Fibroblast of gingiva (primary cell): ENCODE data around the gene PARP12.

ENCODE experiments used
- DNase-seq: peaks from one replicate; pipeline ENCODE4 v3.0.0-alpha.2; 2011; ENCODE audit warnings: low read depth

PARP12 gene

DNA sequence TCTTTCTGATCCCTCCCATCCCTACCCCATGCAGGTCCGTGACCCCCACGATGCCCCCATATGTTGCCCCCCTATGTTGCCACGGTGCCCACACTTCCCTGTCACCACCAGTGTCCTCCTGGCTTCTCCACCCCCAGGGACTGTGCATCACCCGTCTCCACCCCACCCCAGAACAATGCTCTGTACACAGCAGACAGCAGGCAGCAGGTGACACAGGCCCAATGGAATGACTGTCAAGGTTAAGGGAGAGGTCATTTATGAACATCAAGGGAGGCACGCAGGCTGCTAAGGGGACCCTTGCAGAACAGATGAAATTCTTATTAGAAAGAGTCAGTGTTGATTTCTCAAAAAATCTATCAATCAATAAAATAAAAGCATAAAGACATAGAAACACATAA, 71.5 kb downstream of the PARP12 start:
- no peak for DNase-seq

GRCh38 chr7:139990571-139991268, 72.0 kb downstream of the PARP12 start:
- no peak for DNase-seq

- DNase-seq = no peak
Measured at GRCh38 chr7:139990142-139990535, 72.6 kb downstream of the PARP12 start.

GRCh38 chr7:139989366-139990141, 73.2 kb downstream of the PARP12 start:
- no peak for DNase-seq

DNA sequence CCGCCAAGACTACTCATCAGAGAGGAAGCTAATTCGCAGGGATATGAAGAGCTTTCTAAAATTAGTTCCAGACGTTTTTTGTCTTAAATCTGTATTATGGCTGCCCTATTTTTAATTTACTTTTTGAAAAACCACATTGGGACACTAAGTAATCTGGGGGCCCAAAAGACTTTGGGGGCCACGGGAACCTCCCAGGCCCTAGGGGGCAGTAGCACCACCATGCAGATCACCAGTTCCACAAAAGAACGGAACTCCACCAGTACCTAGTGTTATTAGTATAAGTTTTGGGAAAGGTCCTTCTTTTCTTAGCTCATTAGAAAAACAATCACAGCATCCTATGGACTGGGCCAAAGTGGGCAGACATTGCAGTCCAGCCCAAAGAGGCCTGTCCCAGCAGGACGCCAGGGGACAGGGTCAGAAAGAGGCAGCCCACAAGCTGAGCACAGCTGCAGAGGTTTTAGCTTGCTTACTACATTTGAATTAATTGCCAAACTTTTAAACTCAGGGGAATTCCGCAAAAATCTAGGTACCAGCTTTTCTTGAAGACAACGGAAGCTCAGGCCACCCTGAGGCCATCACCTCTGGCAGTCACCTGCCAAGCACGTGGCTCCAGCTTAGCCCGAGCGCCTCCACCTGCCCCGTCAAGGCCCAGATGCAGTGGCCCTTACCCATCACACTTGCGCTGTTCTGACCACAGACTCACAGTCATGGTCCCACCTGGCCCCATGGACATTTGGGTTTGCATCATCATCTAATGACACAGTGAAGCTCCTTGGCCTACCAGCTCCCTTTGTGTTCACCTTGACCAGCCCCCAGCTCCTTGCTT, 74.8 kb downstream of the PARP12 start:
- no peak for DNase-seq

DNA sequence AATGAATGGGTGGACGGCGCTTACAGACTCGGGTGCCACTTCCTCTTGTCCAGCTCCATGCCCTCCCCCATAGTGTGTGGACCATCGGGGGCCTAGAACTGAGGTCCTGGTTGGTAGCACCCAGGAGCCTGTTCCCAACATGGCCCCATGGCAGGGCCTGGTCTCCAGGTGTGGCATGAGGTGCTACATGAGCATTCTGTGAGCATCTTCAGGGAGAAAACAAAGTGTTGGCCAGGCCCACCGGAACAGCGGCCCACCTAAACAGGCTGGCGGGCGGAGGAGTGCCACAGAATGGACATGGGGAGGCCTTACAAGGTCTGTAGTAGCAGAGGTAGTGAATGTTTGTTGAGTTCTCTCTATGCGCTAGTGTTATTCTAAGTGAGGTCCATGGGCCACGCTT, 76.9 kb downstream of the PARP12 start:
- no peak for DNase-seq

- DNase-seq = no peak
Measured at GRCh38 chr7:139984642-139985539, 77.9 kb downstream of the PARP12 start.

GRCh38 chr7:139982927-139983920, 79.5 kb downstream of the PARP12 start:
- no peak for DNase-seq

GRCh38 chr7:139981511-139981895, 81.2 kb downstream of the PARP12 start:
- DNase-seq = no peak

DNA sequence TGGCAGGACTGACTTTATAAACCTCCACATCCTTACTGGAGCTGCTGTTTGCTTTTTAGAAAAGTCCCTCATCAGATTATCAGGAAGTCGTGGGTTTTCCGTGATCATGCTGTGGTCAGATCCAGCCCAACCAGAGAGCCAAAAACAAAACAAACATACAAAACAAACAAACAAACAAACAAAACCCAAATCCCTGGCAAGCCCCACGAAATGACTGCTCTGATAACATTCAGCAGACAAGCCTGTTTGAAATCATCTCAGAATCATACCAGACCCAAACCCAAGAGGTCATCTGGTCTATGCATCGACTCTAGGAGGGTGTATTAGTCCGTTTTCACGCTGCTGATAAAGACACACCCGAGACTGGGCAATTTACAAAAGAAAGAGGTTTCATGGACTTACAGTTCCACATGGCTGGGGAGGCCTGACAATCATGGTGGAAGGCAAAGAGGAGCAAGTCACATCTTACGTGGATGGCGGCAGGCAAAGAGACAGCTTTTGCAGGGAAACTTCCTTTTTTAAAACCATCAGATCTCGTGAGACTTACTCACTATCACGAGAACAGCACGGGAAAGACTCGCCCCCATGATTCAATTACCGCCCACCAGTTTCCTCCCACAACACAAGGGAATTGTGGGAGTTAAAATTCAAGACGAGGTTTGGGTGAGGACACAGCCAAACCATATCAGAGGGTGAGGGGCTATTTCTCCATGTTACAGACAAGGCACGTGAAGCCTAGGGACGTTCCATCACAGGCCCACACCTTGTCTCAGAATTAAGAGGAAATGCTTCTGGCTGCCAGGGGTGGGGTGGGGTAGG, 85.7 kb downstream of the PARP12 start:
- DNase-seq = no peak

DNA sequence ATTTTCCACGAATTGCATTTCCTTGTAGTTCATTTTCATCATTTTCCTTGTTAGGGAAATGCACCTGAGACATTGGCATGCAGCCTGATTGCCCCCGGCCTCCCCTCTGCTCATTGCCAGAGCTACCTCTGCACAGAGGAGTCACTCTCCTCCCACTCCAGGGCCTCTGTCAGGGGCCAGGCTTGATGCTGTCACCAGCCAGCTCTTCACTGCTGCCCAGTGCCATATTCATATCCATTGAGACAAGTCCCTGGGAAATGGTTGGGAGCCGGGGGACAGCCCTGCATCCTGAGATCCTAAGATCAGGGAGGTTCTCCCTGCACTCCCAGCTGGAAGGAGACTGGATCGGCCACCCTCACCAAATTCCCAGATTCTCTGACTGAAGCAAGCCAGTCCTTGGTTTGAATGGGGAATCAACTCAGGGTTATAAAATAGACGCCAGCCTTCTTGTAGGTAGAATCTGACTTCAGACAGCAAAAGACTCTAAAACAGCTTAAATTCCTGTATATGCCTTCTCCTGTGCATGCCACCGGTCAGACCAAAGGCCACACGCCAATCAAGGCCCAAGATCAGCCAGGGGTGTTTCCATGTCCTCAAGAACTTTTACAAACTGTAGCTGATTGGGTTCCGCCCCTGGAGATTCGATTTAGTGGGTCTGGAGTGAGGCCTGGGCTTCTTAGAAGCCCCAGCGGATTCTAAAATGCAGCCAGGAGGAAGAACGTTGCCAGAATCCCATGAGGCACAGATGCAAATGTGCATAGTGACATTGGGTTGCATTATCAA, 86.5 kb downstream of the PARP12 start:
- no peak for DNase-seq

GRCh38 chr7:139974179-139974811, 88.5 kb downstream of the PARP12 start:
- no peak for DNase-seq
